Endothelial cell of umbilical vein (primary cell): ENCODE results near the gene GDPGP1. TPM values are rescaled to one million over a fixed set of nuclear protein-coding genes. Genes with fewer than 3 reads are reported as not detected.

Experiments used
- BruUV-seq: library from RNA; stranded (reverse); fragments of 400-500 nt; replicated peaks from 2 replicates; lab custom pipeline; 2021; lab: Mats Ljungman, UMichigan
- CTCF ChIA-PET: fragments of 300-600, 350-600 bp; sonication (Branson Sonifier 250); formaldehyde crosslinking; loops from one replicate; lab custom pipeline; 2021; ENCODE audit warnings: antibody characterized with exemption, inconsistent platforms; lab: Charles Lee
- POLR2A ChIA-PET: fragments of 300-600, 350-600 bp; sonication (Branson Sonifier 250); formaldehyde crosslinking; loops from one replicate; lab custom pipeline; 2021; ENCODE audit warnings: antibody characterized with exemption, inconsistent platforms; lab: Charles Lee
- DNase-seq: peaks from one replicate; pipeline ENCODE4 v3.0.0-alpha.2; 2011; ENCODE audit warnings: low read depth, low spot score
- FAIRE-seq: peaks from 2 replicates; lab custom pipeline; 2011; peaks lifted over from hg19 to GRCh38; lab: Jason Lieb, UNC
- H2AFZ ChIP-seq: 2 replicates; pipeline ENCODE4 v1.6.0; 2012; ENCODE audit warnings: low read depth, low read length, control low read depth, inconsistent platforms
- H3K27ac ChIP-seq: 2 replicates; pipeline ENCODE4 v1.5.1; 2011; ENCODE audit warnings: low read depth, mild to moderate bottlenecking, control low read depth, low read length, moderate library complexity; ENCODE audit not compliant: insufficient read depth
- H3K27me3 ChIP-seq, 2 experiments: 2 replicates each; pipeline versions ENCODE4 v1.6.0 to v1.6.1; 2011; ENCODE audit warnings: low read length in 2 of 2, mixed read lengths in 1 of 2; ENCODE audit not compliant: control insufficient read depth in 2 of 2, insufficient read depth in 2 of 2
- H3K36me3 ChIP-seq, 2 experiments: 2 replicates in 1 of 2; 3 replicates in 1 of 2; pipeline ENCODE4 v1.5.1; 2011; ENCODE audit warnings: low read length in 2 of 2, mild to moderate bottlenecking in 1 of 2, moderate library complexity in 1 of 2; ENCODE audit not compliant: control insufficient read depth in 2 of 2, insufficient read depth in 2 of 2; ENCODE audit errors: extremely low read depth in 1 of 2
- H3K4me1 ChIP-seq: 3 replicates; pipeline ENCODE4 v1.5.1; 2011; ENCODE audit warnings: mild to moderate bottlenecking, low read length; ENCODE audit not compliant: control insufficient read depth, insufficient read depth; ENCODE audit errors: extremely low read depth
- H3K4me2 ChIP-seq: 2 replicates; pipeline ENCODE4 v1.6.1; 2011; ENCODE audit warnings: low read length, control low read depth, mixed read lengths; ENCODE audit not compliant: insufficient read depth
- H3K4me3 ChIP-seq, 3 experiments: fragments of 200-600 bp in 1 of 3; sonication (generic), shearing (Covaris generic) in 1 of 3; replicated peaks in 1 of 3; 2 replicates each; pipeline ENCODE4 v1.5.1; 2011 to 2016; ENCODE audit warnings: control low read depth in 3 of 3, low read length in 3 of 3, mild to moderate bottlenecking in 2 of 3, inconsistent platforms in 1 of 3, low read depth in 1 of 3, moderate library complexity in 1 of 3; ENCODE audit not compliant: insufficient read depth in 1 of 3
- H3K79me2 ChIP-seq: 2 replicates; pipeline ENCODE4 v1.6.0; 2012; ENCODE audit warnings: low read length, inconsistent platforms; ENCODE audit not compliant: control insufficient read depth, insufficient read depth
- H3K9ac ChIP-seq: replicated peaks from 2 replicates; pipeline ENCODE3; 2011; ENCODE audit warnings: low read length, control low read depth; ENCODE audit not compliant: insufficient read depth; ENCODE audit errors: extremely low read depth
- H3K9me1 ChIP-seq: replicated peaks from 3 replicates; pipeline ENCODE4 v1.6.0; 2011; ENCODE audit warnings: mild to moderate bottlenecking, low read length; ENCODE audit not compliant: control insufficient read depth, insufficient read depth; ENCODE audit errors: extremely low read depth
- H3K9me3 ChIP-seq: replicated peaks from 2 replicates; pipeline ENCODE4 v1.5.1; 2012; ENCODE audit warnings: low read length, inconsistent platforms; ENCODE audit not compliant: control insufficient read depth, insufficient read depth
- H4K20me1 ChIP-seq: replicated peaks from 2 replicates; pipeline ENCODE3; 2011; ENCODE audit warnings: mild to moderate bottlenecking, low read length; ENCODE audit not compliant: control insufficient read depth, insufficient read depth; ENCODE audit errors: extremely low read depth
- CTCF ChIP-seq, 2 donors: IDR thresholded peaks; 1 replicate in 1 of 2; 2 replicates in 1 of 2; pipeline ENCODE4 v1.5.1; 2011; ENCODE audit warnings: low read length in 2 of 2, mild to moderate bottlenecking in 2 of 2, moderate library complexity in 2 of 2, control low read depth in 1 of 2, inconsistent platforms in 1 of 2, low read depth in 1 of 2; ENCODE audit not compliant: insufficient read depth in 1 of 2; ENCODE audit errors: extremely low read depth in 1 of 2
- EZH2 ChIP-seq: IDR thresholded peaks from 2 replicates; pipeline ENCODE4 v1.6.1; 2012; ENCODE audit warnings: borderline replicate concordance, low read depth, mild to moderate bottlenecking, moderate library complexity, low read length, inconsistent platforms; ENCODE audit not compliant: severe bottlenecking
- FOS ChIP-seq: IDR thresholded peaks from 2 replicates; pipeline ENCODE4 v1.6.1; 2011; ENCODE audit warnings: mild to moderate bottlenecking, low read length, moderate library complexity, borderline replicate concordance; ENCODE audit not compliant: insufficient read depth
- GATA2 ChIP-seq: IDR thresholded peaks from 2 replicates; pipeline ENCODE4 v1.7.0; 2011; ENCODE audit warnings: low read depth, mild to moderate bottlenecking, moderate library complexity, mixed read lengths, low read length; ENCODE audit not compliant: insufficient read length, insufficient read depth
- JUN ChIP-seq: IDR thresholded peaks from 2 replicates; pipeline ENCODE4 v1.6.1; 2011; ENCODE audit warnings: borderline replicate concordance, low read depth; ENCODE audit not compliant: insufficient read length, insufficient read depth
- MAX ChIP-seq: IDR thresholded peaks from 2 replicates; pipeline ENCODE4 v1.6.1; 2011; ENCODE audit not compliant: insufficient read depth, insufficient read length
- MYC ChIP-seq: IDR thresholded peaks from one replicate; pipeline ENCODE4 v1.6.1; 2011; ENCODE audit warnings: mild to moderate bottlenecking, low read depth, low read length
- POLR2A ChIP-seq: IDR thresholded peaks from 2 replicates; pipeline ENCODE4 v1.6.1; 2012; ENCODE audit warnings: low read depth, mild to moderate bottlenecking, control low read depth, low read length
- POLR2AphosphoS5 ChIP-seq: IDR thresholded peaks from 2 replicates; pipeline ENCODE4 v1.6.1; 2012; ENCODE audit warnings: low read depth, mild to moderate bottlenecking, control low read depth, low read length, moderate library complexity; ENCODE audit not compliant: insufficient read depth
- dilution Hi-C: fragments of 300-500 bp; cut with MboI; formaldehyde crosslinking; loops from one replicate; pipeline ENCODE4 v1.15.0; 2019; ENCODE audit warnings: low sequenced_read_pairs; ENCODE audit not compliant: extremely low pct_ligation_motif_present
- intact Hi-C: fragments of 100-400 bp; cut with micrococcal nuclease; formaldehyde crosslinking; loops from one replicate; pipeline ENCODE4 v1.10.0; 2022
- polyA plus RNA-seq, 4 experiments: library from polyadenylated mRNA; depleted of rRNA in 3 of 4; stranded (reverse) in 3 of 4; unstranded in 1 of 4; fragments of >200 nt; gene quantifications; 2 replicates each; pipeline versions ENCODE4 v1.2.1 to v1.2.3, GENCODE V29; 2011 to 2012; ENCODE audit warnings: missing spikeins in 1 of 4
- total RNA-seq: library from RNA; stranded (reverse); gene quantifications from 2 replicates; pipeline ENCODE4 v1.2.3, GENCODE V29; 2021

The GDPGP1 gene
- total and polyA plus RNA-seq, 2 donors (not counting 3 experiments of a cell fraction or from before 2014, with no cell fraction given) = 4.8 to 7.2 TPM

GRCh38 chr15:90184786-90185704, 49.0 kb upstream of the GDPGP1 start:
- peak; percentile 21 for FAIRE-seq
- no peaks in the 10 kb centered on the region for H3K9me3 ChIP-seq
- CTCF ChIA-PET = interaction anchor here (1.0 kb wide), 1 partner anchor 30 kb away, joined by 3 read pairs; no protein-coding TSS in a partner anchor
- H3K4me3 ChIP-seq = peak overlapping the region in 1 of 3 experiments; percentile 6
- H4K20me1 ChIP-seq = no peaks in the 10 kb centered on the region
- H3K4me1 ChIP-seq = peaks cover 4% of the 10 kb centered on the region
- intact Hi-C loops (no loop called here), dilution Hi-C loops (no loop called here)
- BruUV-seq = no TSS peak
- H3K79me2 ChIP-seq = no peaks in the 10 kb centered on the region
- no peaks in the 10 kb centered on the region for H3K36me3 ChIP-seq
- H3K9ac ChIP-seq = no peak overlapping the region
- peak overlapping the region; percentile 78 for H2AFZ ChIP-seq
- H3K27me3 ChIP-seq = no peaks in the 10 kb centered on the region
- no peak for DNase-seq
- H3K4me2 ChIP-seq = peak overlapping the region; percentile 33
- no peak overlapping the region for H3K27ac ChIP-seq
- POLR2A ChIA-PET = no interaction called here
- H3K9me1 ChIP-seq = no peaks in the 10 kb centered on the region
- no peak for TF ChIP-seq POLR2A
- no peak for TF ChIP-seq FOS
- TF ChIP-seq MYC = no peak
- TF ChIP-seq MAX = no peak
- TF ChIP-seq JUN = no peak
- no peak for TF ChIP-seq GATA2
- TF ChIP-seq CTCF (IDR thresholded peaks at IDR 0.05; ENCODE audit: extremely low read depth in 1 of 2, insufficient read depth in 1 of 2, low read depth in 1 of 2, low read length in 2 of 2) = no peak
- no peak for TF ChIP-seq EZH2
- TF ChIP-seq POLR2AphosphoS5 = no peak
